HG03108 (cell line): ENCODE data around the gene VMAC.
"Not testable (repeated sequence)": the region's sequence is repeated elsewhere in the genome, so short reads cannot be mapped to it uniquely, and the experiment has no call there.

ENCODE experiments used
- ATAC-seq: cut with Tn5 transposase; IDR thresholded peaks from one replicate; pipeline ENCODE4 v1.9.1; 2021; ENCODE audit warnings: moderate library complexity; ENCODE audit not compliant: unreplicated experiment

The VMAC gene, protein sequence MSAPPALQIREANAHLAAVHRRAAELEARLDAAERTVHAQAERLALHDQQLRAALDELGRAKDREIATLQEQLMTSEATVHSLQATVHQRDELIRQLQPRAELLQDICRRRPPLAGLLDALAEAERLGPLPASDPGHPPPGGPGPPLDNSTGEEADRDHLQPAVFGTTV

DNA sequence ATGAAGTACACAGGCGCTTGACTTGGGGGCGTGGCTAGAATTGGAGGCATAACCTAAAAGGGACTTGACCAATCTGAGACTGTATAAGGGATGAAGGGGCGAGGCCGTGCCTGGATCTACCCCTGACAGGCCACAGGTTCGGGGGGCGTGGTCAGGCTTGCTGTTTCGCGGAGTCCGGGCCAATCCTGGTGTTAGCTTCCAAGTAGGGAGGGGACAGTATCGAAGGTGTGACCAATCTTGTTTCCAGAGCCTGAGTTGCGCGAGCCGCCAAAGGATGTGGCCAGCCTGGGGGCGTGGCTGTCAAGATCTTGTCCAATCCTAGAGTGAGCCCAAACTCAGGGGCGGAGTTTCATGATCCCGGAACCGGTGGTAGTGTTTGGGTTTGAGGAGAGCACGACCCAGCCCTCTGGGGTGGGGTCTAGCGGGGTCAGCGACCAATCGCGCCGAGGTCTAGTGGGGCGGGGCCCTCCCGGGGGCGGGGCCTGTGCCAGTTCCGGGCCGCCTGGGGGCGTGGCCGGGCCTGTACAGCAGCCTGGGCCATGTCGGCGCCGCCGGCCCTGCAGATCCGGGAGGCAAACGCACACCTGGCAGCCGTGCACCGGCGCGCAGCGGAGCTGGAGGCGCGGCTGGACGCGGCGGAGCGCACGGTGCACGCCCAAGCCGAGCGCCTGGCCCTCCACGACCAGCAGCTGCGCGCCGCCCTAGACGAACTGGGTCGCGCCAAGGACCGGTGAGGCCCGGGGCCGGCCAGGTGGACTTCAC, at the start of gene VMAC:
VMAC (plus strand) TSS at position 521 of the 762 bp plus-strand sequence; CDS start at position 540, 19 bp downstream.
- peak; percentile 76 for ATAC-seq

DNA sequence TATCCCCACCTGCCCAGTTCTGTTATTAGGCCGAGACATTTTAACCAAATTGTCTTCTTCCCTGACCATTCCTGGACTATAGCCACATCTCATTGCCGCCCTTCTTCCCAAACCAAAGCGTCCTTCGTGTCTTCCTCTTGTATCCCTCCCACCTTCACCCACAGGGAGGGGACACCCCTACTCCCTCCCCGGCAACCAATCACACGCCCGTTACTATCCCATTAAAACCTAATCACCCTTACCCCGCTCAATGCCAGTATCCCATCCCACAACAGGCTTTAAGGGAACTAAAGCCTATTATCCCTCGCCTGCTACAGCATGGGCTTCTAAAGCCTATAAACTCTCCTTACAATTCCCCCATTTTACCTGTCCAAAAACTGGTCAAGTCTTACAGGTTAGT, 49.5 kb upstream of the VMAC start:
- ATAC-seq, result not testable (repeated sequence)

- ATAC-seq, result no peak
These were observed 47.2 kb upstream of the VMAC start for GRCh38 chr19:5857203-5858081.

DNA sequence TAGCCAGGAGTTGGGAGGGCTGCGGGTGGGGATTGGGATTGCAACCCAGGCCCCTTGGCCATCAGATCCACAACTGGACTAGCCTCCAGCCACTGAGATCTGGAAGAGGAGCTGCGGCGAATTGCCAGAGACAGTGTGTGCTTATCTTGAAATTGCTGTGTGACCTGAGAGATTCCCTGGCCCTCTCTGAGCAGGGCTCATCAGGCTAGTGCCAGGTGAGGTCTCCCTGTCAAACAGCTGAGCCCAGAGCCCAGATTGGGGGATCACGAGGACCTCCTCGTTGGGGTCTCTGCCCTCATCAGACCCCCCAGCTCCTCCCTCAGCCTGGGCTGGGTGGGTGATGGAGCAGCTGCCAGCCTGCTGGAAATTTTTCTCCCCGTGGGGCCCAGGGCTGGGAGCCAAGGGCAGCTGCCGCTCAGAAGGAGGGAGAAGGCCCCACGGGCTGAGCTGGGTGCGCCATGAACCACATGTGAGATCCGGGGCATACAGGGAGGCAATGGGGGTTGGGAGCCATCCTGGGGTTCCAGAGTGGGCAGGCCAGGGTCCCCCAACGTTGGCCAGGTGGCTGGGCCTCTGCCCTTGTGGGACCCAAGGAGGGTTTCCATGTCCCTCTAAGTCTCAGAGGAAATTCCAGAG, 41.5 kb upstream of the VMAC start:
- no peak for ATAC-seq

DNA sequence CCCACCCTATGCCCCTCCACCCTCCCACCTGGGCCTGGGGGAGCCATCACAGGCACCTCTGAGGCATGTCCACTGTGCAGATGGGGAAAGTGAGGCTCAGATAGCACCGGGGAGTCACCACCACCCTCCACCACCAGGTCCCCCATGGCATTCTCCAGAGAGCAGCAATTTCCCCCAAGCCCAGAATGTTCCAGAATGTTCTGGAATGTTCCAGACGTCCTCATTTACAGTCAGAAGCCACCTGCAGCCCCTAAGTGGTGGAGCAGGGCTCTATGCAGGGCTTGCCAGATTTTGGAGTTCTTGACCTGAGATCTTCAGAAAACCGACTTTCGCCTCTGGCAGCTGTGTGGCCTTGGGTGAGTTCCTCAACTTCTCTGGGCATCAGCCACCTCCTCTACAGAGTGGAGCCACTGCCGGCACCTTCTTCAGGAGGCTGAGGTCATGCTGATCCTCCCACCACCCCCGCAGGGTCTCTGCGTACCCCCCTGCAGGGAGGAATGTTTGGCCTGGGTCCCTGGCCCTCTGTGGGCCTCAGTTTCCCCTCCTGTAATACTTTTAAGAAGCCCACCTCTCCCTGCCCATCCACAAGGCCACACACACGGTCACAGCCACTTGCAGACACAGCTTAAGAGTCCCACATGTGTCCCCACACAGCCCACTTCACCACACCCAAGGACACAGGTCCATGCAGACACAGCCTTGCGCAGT, 40.5 kb upstream of the VMAC start:
- no peak for ATAC-seq

- no peak for ATAC-seq
These were observed 39.8 kb upstream of the VMAC start for GRCh38 chr19:5864725-5865486.

- ATAC-seq, result no peak
These were observed 38.9 kb upstream of the VMAC start for GRCh38 chr19:5865772-5866171.

DNA sequence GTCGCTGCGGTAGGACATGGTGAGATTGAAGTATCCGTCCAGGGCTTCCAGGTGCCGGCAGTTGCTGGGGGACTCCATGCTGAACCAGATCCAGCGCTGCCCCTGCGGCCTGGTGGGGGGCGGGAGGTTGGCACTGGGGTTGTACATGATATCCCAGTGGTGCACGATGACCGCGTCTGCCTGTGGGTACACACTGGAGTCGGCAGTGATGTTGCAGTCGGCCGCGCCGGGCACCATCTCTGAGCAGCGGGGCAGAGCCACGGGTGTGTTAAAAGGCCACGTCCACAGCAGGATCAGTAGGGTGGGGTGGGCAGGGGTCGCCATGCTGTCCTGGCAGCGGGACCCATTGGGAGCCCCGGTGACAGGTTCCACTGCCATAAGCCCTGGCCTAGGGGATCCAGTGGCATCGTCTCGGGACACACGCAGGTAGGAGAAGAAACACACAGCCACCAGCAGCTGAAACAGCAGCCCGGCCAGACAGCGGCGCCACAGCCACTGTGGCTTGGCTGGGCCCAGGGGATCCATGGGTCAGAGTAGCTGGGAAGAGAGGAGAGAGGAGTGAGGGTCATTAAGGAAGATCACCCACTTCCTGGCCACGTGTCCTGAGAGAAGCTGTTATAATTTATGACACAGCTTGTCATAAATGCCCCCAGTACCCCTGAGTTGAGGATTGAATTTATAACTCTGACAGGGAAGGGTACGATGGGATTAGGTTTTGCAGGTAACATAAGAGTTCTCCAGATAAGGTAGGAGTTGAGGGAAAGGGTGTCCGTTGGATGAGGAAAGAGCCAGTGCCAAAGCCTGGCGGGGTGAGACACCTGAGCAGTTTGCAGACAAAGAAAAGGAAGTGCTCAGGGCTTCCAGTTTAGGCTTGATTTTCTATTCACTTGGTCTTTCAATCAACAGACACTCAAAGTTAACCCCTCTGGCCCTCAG, 37.2 kb upstream of the VMAC start:
- ATAC-seq, result no peak

- no peak for ATAC-seq
These were observed 33.7 kb upstream of the VMAC start for GRCh38 chr19:5870986-5871394.

DNA sequence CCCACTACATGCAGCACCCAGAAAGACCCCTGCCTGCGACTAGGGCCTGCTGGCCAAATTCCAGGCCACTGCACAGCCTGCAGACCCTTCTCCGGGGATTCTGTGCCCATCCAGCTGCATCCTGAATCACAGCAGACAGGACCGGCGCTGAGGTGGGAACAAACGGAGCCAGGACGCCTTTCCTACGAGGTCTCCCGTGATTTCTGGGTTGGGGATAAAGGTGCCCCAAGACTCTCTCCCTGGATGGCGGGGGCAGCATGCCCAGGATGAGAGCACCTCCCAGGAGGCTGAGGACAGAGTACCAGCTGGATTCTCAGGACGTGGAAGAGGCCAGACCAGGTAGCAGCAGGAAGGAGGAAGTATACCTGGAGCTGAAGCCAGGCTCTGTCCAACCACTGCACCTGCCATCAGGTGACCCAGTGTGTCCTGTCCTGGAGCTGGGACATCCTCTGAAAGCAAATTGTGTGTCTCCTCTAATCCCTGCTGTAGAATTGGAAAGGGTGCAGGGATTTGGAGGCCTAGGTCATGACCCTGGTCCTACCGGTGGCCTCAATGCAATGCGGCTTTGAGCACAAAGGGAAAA, 31.0 kb upstream of the VMAC start:
- no peak for ATAC-seq

- not testable (repeated sequence) for ATAC-seq
These were observed 30.2 kb upstream of the VMAC start for GRCh38 chr19:5874496-5874895.

- ATAC-seq, result no peak
These were observed 27.2 kb upstream of the VMAC start for GRCh38 chr19:5877427-5877826.

DNA sequence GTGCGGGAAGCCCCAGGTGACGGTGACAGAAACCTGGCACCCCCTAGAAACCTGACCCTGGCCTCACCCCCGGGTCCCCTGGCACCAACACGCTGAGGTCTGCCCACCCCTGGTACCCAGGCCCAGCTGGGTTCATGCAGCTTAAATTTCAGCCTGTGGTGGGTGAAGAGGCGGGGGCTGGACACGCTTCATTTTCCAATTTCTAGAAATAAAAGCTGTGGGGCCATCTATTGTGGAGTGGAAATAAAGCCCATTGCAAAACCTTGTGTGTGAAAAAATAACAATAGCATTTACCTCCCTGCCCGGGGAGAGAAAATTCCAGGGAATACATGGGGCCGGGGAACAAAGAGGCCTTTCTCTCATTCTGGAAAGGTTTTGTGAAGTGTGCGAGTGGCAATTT, 26.8 kb upstream of the VMAC start:
- no peak for ATAC-seq

- no peak for ATAC-seq
These were observed 24.5 kb upstream of the VMAC start for GRCh38 chr19:5880196-5880595.

DNA sequence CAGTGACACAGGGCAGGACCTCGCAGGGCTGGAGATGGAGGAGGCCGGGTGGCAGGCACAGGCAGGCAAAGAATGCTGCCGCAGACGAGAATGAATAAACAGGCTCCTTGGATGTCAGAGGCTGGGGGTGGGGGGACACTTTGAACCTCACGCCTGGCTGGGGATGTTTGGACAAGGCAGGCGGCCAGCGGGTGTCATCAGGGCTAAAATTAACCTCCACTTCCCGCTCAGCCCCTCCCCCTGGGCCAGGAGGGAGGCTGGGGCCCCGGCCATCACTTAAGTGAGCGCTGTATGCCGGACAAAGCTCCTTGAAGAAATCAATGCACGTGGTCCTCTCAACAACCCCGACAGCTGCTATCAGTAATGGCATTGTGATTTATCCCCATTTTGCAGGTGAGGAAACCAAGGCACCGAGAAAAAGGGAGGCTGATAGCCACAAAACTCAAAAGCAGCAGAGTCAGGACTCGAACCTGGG, 24.0 kb upstream of the VMAC start:
- no peak for ATAC-seq

- ATAC-seq, result no peak
These were observed 23.0 kb upstream of the VMAC start for GRCh38 chr19:5881543-5882299.

DNA sequence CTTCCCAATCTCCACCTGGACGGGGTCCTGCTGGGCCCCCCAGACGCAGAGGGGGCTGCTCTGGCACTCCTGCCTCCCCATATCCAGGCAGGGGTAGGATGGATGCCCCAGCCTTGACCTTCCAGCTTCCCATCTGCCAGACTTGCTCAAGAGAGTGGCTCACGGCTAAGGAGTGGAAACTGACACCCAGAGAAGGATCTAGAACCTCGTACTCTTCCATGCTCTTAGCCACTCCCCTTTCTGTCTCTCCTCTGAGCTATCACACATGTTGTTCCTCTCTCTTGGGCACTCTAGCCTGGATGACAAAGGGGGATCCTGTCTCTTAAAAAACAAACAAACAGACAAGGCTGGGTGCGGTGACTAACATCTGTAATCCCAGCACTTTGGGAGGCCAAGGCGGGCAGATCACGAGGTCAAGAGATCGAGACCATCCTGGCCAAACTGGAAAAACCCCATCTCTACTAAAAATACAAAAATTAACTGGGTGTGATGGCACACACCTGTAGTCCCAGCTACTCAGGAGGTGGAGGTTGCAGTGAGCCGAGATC, 22.2 kb upstream of the VMAC start:
- ATAC-seq, result no peak
